HG02798 (cell line): ENCODE measurements around the gene DENND1B.

Experiments
- ATAC-seq: cut with Tn5 transposase; IDR thresholded peaks from one replicate; pipeline ENCODE4 v1.9.1; 2021; ENCODE audit warnings: mild to moderate bottlenecking; ENCODE audit not compliant: unreplicated experiment, poor library complexity

DENND1B gene

DNA sequence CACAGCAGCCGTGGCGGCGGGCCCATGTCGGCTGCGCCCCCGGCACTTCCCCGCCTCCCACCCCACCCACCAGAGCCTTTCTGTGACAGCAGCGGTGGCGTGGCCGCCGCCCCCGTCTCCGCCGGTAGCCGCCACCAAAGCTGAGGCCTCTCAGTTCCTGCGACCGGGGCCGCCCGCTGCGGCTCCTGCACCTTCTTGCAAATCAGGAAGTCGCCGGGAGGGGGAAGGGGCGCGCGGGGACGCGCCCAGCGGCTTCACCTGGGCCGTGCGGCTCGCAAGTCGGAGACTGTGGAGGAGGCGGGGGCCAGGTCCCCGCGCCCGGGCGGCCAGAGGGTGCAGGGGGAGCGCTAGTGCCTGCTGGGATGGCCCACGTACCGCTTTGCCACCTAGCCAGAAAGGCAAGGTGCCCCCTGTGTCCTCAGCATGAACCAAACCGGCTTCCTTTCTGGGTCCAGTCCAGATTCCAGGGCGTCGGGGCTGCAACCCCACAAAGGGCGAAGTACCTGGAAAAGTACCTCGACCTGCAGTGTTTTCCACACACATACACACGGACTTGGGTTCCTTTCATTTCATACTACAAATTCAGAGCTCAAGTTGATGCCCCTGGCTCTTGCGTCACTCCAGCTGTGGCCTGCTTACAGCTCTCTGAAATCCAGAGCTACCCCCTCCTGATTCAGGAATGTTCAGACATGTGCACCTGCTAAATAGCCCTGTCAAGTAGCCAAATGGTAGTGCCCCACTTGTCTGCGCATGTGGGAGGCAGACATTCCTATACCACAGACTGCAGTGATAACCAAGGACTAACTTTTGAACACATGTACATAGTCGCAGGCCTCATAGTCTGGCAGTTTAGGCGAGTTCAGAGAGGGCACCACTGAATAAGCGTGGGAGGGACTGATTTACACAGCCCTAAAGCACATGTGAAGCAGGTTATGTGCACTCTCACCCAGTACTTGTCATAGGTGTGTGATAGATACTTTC lies at the start of gene DENND1B:
DENND1B (minus strand) TSS at position 199 of the 981 bp plus-strand sequence. CDS start 325 bp downstream, outside the sequence.
- peak; percentile 77 for ATAC-seq

DNA sequence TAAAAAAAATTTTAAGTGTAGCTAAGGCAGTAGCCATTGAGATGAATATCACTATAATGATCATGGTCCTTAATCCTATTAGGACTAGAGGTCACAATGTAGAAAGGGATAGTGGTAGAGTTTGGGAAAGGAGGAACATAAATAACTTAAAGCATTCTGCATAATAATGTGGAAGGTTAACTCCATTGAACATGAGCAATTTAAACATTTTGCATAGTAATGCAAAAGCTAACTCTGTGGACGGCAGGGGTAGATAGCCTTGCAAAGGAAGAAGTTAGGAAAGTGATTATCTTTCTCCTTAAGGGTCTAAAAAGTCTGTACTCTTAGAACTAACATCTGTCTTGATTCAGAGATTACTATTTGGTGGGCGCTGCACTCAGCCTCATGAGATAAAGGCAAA lies 39.0 kb upstream of the DENND1B start:
- no peak for ATAC-seq

- ATAC-seq: no peak
Measured at GRCh38 chr1:197813741-197814140, 38.5 kb upstream of the DENND1B start.

DNA sequence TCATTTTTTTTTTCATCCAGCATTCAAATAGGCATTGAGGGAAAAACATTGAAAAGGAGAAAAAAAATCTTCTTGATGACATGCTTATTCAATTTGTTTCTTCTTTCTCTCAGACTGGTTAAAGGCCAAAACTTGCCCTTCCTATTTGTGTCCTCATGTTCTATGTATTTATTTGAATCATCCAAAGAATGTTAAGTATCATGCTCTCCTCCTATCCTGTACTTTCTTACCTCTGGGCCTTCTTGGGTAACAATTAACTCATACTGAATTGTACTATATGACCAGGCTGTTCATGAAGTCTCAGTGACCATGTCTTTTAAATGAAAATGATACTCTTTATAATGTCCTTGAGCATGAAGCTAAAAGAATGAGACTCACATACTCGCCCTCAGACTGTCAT lies 36.5 kb upstream of the DENND1B start:
- ATAC-seq: no peak

DNA sequence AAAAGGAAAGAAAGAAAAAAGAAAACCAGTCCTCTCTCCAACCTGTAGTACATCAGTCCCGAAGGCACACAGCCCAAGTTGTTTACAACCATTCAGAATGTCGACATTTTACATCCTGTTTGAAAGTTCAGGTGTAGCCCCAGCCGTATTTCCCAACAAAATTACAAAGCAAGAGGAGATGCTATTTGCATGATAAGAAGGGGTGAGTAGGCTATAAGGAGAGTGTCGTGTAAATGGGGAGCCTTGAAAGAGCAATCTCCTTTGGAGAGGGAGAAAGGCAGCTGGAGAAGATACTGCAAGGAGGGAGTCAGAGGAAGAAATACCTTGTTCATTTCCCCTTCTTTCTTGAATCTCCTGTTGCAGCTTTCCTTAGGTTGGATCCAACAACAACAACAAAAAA lies 35.5 kb upstream of the DENND1B start:
- no peak for ATAC-seq

DNA sequence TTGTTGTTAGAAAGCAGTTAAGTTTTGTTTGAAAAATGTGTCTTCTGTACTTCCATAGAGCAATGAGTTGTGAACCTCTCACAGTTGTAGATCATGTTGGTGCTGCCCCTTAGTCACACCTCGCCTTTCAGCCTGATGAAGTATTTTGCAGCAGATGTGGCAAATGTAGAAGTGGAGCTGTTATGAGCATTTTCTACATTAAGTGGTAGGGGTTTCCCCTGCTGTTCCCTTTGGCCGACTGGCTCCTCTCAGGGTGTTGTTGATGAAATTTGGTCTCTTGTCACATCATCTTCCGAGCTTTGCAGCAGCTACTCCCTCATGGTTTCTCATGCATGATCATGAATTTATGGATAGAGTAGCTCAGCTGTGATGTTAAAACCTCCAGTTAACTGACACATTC lies 33.6 kb upstream of the DENND1B start:
- ATAC-seq: peak; percentile 48

DNA sequence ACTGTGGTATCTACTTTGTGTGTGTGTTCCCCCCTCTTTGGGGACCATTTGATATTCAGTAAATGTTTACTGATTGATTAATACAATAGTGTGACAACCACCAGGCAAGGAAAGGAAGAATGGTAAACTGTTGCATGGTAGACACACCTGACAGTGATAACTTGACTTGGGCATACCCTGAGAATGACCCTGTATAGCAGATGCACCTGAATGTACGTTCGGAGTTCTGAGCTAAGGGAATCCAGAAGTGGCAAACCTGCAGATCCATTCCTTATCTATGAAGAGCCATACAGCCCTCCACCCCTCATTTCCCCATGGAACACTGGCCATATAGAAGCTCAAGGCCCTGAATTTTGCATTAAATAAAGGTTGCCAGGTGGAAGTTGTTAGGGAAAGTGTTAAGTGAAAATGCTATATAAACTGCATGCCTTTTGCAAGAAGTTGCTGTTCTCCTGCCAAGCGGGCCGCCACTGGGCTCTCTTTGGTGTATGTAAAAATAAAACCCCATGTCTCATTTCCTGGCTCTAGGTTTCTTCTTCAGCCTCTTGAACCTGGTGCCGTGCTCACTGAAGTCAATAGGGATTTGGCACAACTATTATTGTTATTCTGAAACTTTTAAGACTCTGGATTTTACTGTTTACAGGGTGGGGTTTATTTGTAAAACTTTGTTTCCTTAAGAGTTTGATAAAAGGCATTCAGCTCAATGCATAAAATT lies 32.6 kb upstream of the DENND1B start:
- ATAC-seq: no peak

DNA sequence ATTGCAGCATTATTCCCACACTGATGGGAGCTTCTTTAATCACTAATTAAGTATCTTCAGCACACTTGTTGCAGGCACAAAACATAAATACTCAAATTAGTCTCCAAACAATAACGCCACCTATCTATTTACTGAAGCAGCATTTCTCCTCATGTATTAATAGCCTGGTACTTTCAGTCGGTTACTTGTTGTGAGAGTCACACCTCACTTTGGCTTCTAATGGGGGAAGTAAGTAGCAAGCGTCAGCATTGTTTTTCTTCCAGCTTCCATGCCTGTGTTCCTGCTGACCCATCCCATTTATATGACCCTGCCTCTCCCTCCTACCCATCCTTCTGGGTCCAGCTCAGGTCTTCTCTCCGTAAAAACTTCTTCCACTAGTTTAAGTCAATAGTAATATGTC lies 31.9 kb upstream of the DENND1B start:
- peak; percentile 86 for ATAC-seq

GRCh38 chr1:197806718-197807117 lies 31.4 kb upstream of the DENND1B start:
- no peak for ATAC-seq

- no peak for ATAC-seq
Measured at GRCh38 chr1:197801684-197802083, 26.4 kb upstream of the DENND1B start.

DNA sequence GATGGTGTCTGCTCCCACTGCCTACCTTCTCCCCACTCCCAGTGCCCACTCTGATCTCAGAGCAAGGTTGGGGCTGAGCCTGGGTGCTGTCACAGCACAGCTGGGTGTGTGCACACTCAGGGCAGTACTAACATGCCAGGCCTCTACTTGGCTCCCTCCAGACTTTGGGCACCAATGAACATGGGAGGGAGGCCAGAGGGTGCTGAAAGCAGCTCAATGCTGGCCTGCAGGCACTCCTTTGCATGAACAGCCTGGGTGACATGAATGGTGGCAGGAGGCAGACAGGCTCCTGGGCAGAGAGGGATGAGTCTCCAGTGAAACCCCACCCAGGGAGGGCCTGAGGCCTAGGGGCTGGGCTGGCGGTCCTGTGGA lies 25.8 kb upstream of the DENND1B start:
- no peak for ATAC-seq

DNA sequence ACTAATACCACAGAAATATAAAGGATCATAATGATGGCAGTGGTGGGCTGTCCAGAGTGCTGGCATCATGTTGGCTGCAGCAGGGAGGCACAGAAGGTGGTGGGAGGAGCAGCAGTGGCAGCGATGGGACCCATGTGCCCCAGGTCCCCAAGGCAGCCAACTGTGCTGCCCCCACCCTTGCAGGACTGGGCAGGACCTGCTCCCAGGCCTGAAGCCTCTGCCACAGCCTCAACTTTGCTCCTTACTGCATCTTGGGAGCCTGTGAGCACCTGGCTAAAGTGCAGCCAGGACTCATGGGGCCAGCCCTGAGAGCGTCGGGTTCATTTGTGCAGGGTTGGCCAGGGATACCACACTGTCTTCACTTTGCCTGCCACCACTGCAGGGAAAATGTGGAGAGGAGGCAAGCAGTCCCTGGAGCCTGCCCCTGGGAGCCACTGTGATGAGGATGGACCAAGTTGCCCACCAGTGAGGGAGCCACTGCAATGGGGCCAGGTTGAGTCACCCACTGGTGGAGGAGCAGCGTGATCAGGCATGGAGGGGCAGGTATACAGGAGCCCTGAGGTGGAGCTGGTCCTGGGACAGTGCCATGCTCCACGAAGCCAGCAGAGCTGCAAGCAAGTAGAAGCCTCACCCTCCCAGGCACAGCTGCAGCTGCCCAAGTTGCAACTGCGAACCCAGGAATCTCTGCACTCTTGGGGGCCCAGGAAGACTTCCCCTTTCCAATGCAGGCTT lies 25.3 kb upstream of the DENND1B start:
- ATAC-seq: no peak

- ATAC-seq: no peak
Measured at GRCh38 chr1:197799271-197799670, 24.0 kb upstream of the DENND1B start.

GRCh38 chr1:197798492-197798891 lies 23.2 kb upstream of the DENND1B start:
- ATAC-seq: no peak

DNA sequence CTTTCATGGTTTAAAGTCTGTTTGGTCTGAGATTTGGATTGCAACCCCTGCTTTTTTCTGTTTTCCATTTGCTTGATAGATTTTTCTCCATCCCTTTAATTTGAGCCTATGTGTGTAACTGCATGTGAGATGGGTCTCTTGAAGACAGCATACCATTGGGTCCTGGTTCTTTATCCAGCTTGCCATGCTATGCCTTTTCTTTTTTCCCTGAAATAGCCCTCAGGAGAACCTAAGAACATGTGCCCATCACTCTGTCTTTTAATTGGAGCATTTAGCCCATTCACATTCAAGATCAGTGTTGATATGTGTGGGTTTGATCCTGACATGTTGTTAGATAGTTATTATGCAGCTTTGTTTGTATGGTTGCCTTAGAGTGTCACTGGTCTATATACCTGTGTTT lies 21.7 kb upstream of the DENND1B start:
- ATAC-seq: no peak

GRCh38 chr1:197788741-197789739 lies 13.8 kb upstream of the DENND1B start:
- ATAC-seq: no peak

DNA sequence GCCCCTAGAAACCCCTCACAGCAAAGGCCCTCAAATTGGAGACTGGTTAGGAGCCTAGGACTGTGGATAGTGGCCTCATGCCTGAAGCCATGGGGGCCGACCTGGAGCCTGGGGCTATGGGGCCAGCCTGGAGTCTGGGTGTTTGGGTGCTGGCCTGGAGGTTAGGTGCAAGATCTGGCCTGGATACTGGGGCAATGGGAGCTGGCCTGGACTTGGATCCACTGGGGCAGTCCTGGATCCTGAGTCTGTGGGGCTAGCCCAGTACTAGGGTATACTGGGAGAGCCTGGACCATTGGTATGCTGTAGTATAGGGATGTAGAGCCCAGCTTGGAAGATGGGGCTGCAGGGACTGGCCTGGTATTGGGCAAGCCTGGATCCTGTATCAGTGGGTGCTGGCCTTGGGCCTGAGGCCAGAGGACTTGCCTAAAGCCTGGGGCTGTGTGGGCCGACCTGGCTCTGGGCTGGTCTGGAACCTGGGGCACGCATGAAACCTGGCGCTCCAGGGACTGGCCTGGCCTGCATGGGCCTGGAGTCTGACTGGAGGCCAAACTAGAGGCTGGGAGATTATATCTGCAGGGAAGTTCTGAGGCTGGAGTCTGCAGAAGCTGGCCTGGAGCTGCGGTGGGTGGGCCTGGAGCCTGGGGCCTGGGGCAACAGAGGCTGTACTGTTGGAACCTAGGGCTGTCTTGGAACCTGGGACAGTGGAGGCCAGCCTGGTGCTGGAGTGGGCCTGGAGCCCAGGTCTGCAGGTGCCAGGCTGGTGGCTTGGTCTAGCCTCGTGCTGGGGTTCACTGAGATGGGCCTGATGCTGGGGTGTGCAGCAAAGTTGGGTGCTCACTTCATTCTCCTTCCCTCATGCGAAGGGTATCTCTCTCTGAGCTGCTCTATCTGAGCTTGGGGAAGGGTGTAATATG lies 12.6 kb upstream of the DENND1B start:
- no peak for ATAC-seq

DNA sequence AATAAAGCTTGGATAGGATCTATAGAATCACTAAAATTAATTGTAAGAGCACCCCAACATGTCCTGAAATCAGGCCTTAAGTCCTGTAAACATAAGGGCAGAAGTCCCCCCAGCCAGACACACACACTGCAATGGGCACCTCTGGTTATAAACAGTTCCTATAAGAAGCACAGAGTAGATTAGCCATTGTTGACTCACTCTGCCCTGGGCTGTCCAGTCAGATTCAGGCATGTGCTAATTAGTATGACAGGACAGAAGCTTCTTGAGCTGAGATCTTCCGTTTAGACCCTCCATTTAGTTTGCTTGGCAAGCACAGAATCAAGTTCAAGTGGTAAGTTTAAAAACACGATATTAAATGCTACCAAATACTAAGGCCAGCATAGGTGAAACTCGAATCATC lies 11.8 kb upstream of the DENND1B start:
- no peak for ATAC-seq

DNA sequence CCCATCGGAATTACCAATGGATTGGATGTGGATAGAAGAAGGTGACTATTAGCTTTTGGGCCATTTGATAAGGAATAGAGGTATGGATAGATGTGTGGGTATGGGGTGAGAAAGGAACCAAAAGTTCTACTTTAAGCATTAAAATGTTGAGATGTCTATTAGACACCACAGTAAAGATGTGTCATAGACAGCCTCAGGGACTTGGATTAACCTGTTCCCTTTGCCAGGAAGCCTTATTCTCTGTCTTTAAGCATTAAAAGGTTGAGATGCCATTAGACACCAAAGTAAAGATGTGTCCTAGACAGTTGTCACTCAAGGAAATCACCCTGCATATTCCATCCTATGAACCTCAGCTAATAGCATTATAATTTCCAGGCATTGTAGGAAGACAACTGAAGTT lies 11.0 kb upstream of the DENND1B start:
- no peak for ATAC-seq
